PC-9 (cell line): ENCODE measurements around the gene PTPRF. TPM values are rescaled to one million over a fixed set of nuclear protein-coding genes. Genes with fewer than 3 reads are reported as not detected.

Experiments used
- BruUV-seq: library from RNA; stranded (reverse); fragments of 400-500 nt; replicated peaks from 2 replicates; lab custom pipeline; 2021; lab: Mats Ljungman, UMichigan
- CTCF ChIA-PET: fragments of 300-600 bp; sonication (Branson Sonifier 250); formaldehyde crosslinking; loops from one replicate; lab custom pipeline; 2022; ENCODE audit warnings: antibody characterized with exemption; lab: Charles Lee
- POLR2A ChIA-PET: fragments of 300-600 bp; sonication (Branson Sonifier 250); formaldehyde crosslinking; loops from one replicate; lab custom pipeline; 2022; ENCODE audit warnings: antibody characterized with exemption; ENCODE audit not compliant: unreplicated experiment; lab: Charles Lee
- DNase-seq, 2 experiments: peaks; one replicate each; pipeline versions ENCODE4 v3.0.0 to v3.0.0-alpha.2; 2015 to 2022; ENCODE audit warnings: mixed read lengths in 1 of 2
- H2AFZ ChIP-seq: fragments of 200-600 bp; sonication (generic); 2 replicates; pipeline ENCODE4 v1.8.1; 2017; ENCODE audit warnings: antibody characterized with exemption
- H3F3A ChIP-seq: fragments of 200-600 bp; sonication (generic); 2 replicates; pipeline ENCODE4 v1.8.1; 2017; ENCODE audit warnings: antibody characterized with exemption, mild to moderate bottlenecking, low read depth; ENCODE audit not compliant: insufficient read depth
- H3K27ac ChIP-seq: fragments of 200-600 bp; sonication (generic); 2 replicates; pipeline ENCODE4 v1.6.1; 2016; ENCODE audit warnings: mixed run types
- H3K27me3 ChIP-seq: fragments of 200-600 bp; sonication (generic); 2 replicates; pipeline ENCODE4 v1.6.1; 2016; ENCODE audit warnings: low read depth, mixed run types; ENCODE audit not compliant: insufficient read depth
- H3K36me3 ChIP-seq: fragments of 200-600 bp; sonication (generic); 2 replicates; pipeline ENCODE4 v1.6.1; 2016; ENCODE audit warnings: low read depth, mixed run types
- H3K4me1 ChIP-seq: fragments of 200-600 bp; sonication (generic); replicated peaks from 2 replicates; pipeline ENCODE4 v1.6.1; 2016; ENCODE audit warnings: mixed run types; ENCODE audit not compliant: insufficient read depth
- H3K4me2 ChIP-seq: fragments of 200-600 bp; sonication (generic); 2 replicates; pipeline ENCODE4 v1.6.1; 2017; ENCODE audit warnings: mixed run types
- H3K4me3 ChIP-seq: fragments of 200-600 bp; sonication (generic); 2 replicates; pipeline ENCODE4 v1.6.1; 2016; ENCODE audit warnings: mixed run types
- H3K79me2 ChIP-seq: fragments of 200-600 bp; sonication (generic); 2 replicates; pipeline ENCODE4 v1.6.1; 2017; ENCODE audit warnings: low read depth, mixed run types
- H3K9me2 ChIP-seq: fragments of 200-600 bp; sonication (generic); 2 replicates; pipeline ENCODE4 v1.8.1; 2017; ENCODE audit warnings: mild to moderate bottlenecking; ENCODE audit not compliant: insufficient read depth
- H3K9me3 ChIP-seq: fragments of 200-600 bp; sonication (generic); 2 replicates; pipeline ENCODE4 v1.8.1; 2016; ENCODE audit warnings: low read depth; ENCODE audit not compliant: insufficient read depth
- H4K20me1 ChIP-seq: fragments of 200-600 bp; sonication (generic); 2 replicates; pipeline ENCODE4 v1.8.1; 2017; ENCODE audit not compliant: insufficient read depth
- CTCF ChIP-seq: fragments of 200-600 bp; sonication (generic); conservative IDR thresholded peaks from 2 replicates; pipeline ENCODE4 v1.6.1; 2017; ENCODE audit warnings: mixed run types, antibody characterized with exemption, mild to moderate bottlenecking, moderate library complexity
- EZH2 ChIP-seq: fragments of 200-600 bp; sonication (generic); IDR thresholded peaks from 2 replicates; pipeline ENCODE4 v1.8.0; 2017; ENCODE audit warnings: antibody characterized with exemption, low read depth
- intact Hi-C: fragments of 100-400 bp; cut with micrococcal nuclease; formaldehyde crosslinking; loops from one replicate; pipeline ENCODE4 v1.10.0; 2022; ENCODE audit not compliant: unreplicated experiment
- total RNA-seq: library from RNA; stranded (reverse); gene quantifications from 2 replicates; pipeline ENCODE4 v1.2.3, GENCODE V29; 2021

PTPRF gene
- total RNA-seq, 1 experiment from 2014 or later, result 359 TPM

- H3K4me2 ChIP-seq, result no peak overlapping the region
- POLR2A ChIA-PET, result no interaction called here
- H3K4me3 ChIP-seq, result no peak overlapping the region
- no peak for DNase-seq
- H4K20me1 ChIP-seq, result no peaks in the 10 kb centered on the region
- no peaks in the 10 kb centered on the region for H3K79me2 ChIP-seq
- CTCF ChIA-PET, result no interaction called here
- no peak overlapping the region for H3K27ac ChIP-seq
- intact Hi-C loops, result no loop called here
- H3K9me3 ChIP-seq, result no peaks in the 10 kb centered on the region
- no peaks in the 10 kb centered on the region for H3K27me3 ChIP-seq
- no TSS peak for BruUV-seq
- TF ChIP-seq EZH2, result no peak
- TF ChIP-seq CTCF, result no peak
- H3K4me1 ChIP-seq, result no peaks in the 10 kb centered on the region
- no peaks in the 10 kb centered on the region for H3K9me2 ChIP-seq
- no peak overlapping the region for H2AFZ ChIP-seq
- no peaks in the 10 kb centered on the region; the same call in 1 of the 2 replicates for H3F3A ChIP-seq
- peaks cover 19% of the 10 kb centered on the region for H3K36me3 ChIP-seq
These were observed 81.3 kb downstream of the PTPRF start for GRCh38 chr1:43611950-43612349.

GRCh38 chr1:43612406-43612805 lies 81.7 kb downstream of the PTPRF start:
- Histone ChIP-seq H3K27ac (no peak overlapping the region), H4K20me1 (no peaks in the 10 kb centered on the region), H3K9me2 (no peaks in the 10 kb centered on the region), H3K4me2 (no peak overlapping the region), H3K9me3 (no peaks in the 10 kb centered on the region), H3K79me2 (no peaks in the 10 kb centered on the region), H3K27me3 (no peaks in the 10 kb centered on the region), H2AFZ (no peak overlapping the region), H3K4me1 (no peaks in the 10 kb centered on the region), H3K4me3 (no peak overlapping the region), H3F3A (no peaks in the 10 kb centered on the region; the same call in 1 of the 2 replicates), H3K36me3 (peaks cover 19% of the 10 kb centered on the region)
- POLR2A ChIA-PET, result no interaction called here
- CTCF ChIA-PET, result no interaction called here
- no TSS peak for BruUV-seq
- TF ChIP-seq EZH2, result no peak
- TF ChIP-seq CTCF, result no peak
- intact Hi-C loops, result no loop called here
- peak in 1 of 2 experiments; percentile 18 for DNase-seq

- ChIA-PET CTCF (no interaction called here), POLR2A (no interaction called here)
- Histone ChIP-seq H3K27ac (no peak overlapping the region), H3K4me1 (no peaks in the 10 kb centered on the region), H3K36me3 (peaks cover 13% of the 10 kb centered on the region), H3K27me3 (no peaks in the 10 kb centered on the region), H2AFZ (no peak overlapping the region), H3K79me2 (no peaks in the 10 kb centered on the region), H4K20me1 (no peaks in the 10 kb centered on the region), H3K9me2 (no peaks in the 10 kb centered on the region), H3F3A (no peaks in the 10 kb centered on the region; the same call in 1 of the 2 replicates), H3K4me2 (no peak overlapping the region), H3K9me3 (no peaks in the 10 kb centered on the region), H3K4me3 (no peak overlapping the region)
- no TSS peak for BruUV-seq
- intact Hi-C loops, result no loop called here
- TF ChIP-seq CTCF, result no peak
- TF ChIP-seq EZH2, result no peak
- peak in 1 of 2 experiments; percentile 31 for DNase-seq
These were observed 82.6 kb downstream of the PTPRF start for GRCh38 chr1:43613075-43613942.
